HG03342 (cell line): ENCODE results near the gene MPDZ.

Experiments
- ATAC-seq: cut with Tn5 transposase; IDR thresholded peaks from one replicate; pipeline ENCODE4 v1.9.1; 2021; ENCODE audit warnings: mild to moderate bottlenecking, moderate library complexity; ENCODE audit not compliant: unreplicated experiment

The MPDZ gene

GRCh38 chr9:13090628-13091027, 188.9 kb downstream of the MPDZ start:
- no peak for ATAC-seq

GRCh38 chr9:13089666-13090065, 189.8 kb downstream of the MPDZ start:
- ATAC-seq: no peak

GRCh38 chr9:13088720-13089427, 190.6 kb downstream of the MPDZ start:
- peak; percentile 72 for ATAC-seq

- no peak for ATAC-seq
Measured at GRCh38 chr9:13083963-13084528, 195.4 kb downstream of the MPDZ start.

GRCh38 chr9:13083366-13083765, 196.1 kb downstream of the MPDZ start:
- no peak for ATAC-seq

GRCh38 chr9:13082796-13083195, 196.7 kb downstream of the MPDZ start:
- no peak for ATAC-seq

GRCh38 chr9:13078164-13078563, 201.3 kb downstream of the MPDZ start:
- ATAC-seq: no peak

GRCh38 chr9:13076616-13077015, 202.9 kb downstream of the MPDZ start:
- ATAC-seq: no peak

- ATAC-seq: no peak
Measured at GRCh38 chr9:13071921-13072320, 207.6 kb downstream of the MPDZ start.

GRCh38 chr9:13070612-13071595, 208.6 kb downstream of the MPDZ start:
- no peak for ATAC-seq

- ATAC-seq: no peak
Measured at GRCh38 chr9:13069498-13069897, 210.0 kb downstream of the MPDZ start.

GRCh38 chr9:13064676-13065075, 214.8 kb downstream of the MPDZ start:
- ATAC-seq: no peak

- no peak for ATAC-seq
Measured at GRCh38 chr9:13063880-13064459, 215.5 kb downstream of the MPDZ start.

GRCh38 chr9:13061390-13061789, 218.1 kb downstream of the MPDZ start:
- no peak for ATAC-seq
